ENCODE measurements around the gene TMEM205.
"Not testable (repeated sequence)": the region's sequence is repeated elsewhere in the genome, so short reads cannot be mapped to it uniquely, and the experiment has no call there.

The TMEM205 gene

DNA sequence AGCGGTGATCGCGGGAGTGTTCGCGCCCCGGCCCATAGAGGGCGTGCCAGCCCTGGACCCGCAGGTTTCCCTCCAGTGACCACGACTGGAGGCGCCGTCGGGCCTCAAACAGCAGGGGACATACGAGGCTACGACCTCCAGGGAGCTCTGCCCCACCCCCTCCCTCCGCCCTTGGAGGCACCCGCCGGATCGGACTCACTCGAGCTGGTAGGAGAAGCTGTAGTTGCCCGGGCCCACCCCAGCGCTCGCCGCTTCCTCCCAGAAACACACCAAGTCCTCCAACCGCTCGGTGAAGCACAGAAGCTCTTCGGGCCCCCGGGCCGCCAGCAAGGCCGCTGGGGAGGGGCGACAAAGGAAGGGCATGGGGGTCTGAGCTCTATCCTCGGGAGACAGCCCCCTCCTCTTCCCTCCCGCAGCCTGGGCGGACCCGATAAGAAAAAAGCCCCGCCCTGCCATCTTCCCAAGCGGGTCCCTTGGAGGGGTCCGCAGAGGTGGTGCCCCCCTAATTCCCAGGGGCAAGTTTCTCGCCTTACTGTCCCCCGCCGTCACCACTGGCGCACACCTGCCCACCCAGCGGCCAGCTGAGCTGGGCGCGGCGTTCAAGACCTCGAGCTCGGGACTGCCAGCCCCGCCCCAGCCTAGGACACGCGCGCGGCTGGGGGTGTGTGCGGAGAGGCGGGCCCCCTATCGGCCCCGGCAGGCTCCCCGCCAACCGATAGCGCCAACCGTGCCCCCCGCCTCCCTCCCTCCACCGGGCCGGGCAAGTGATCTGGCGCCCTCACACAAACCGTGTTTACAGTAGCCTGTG is 37.0 kb upstream of the TMEM205 start:
- Histone ChIP-seq H3K9me3 (ENCODE audit: low read length) (no peaks in the 10 kb centered on the region), H3K36me3 (ENCODE audit: insufficient read depth, low read length) (peaks cover 6% of the 10 kb centered on the region; the same call in 1 of the 2 replicates), H3K9ac (ENCODE audit: low read length) (peak overlapping the region; percentile 26; the same call in 1 of the 2 replicates), H3K27me3 (ENCODE audit: insufficient read depth, low read length) (no peaks in the 10 kb centered on the region), H3K79me2 (ENCODE audit: insufficient read depth, low read length) (no peaks in the 10 kb centered on the region), H4K20me1 (ENCODE audit: insufficient read depth, low read length) (no peaks in the 10 kb centered on the region), H3K4me2 (ENCODE audit: low read length) (peak overlapping the region; percentile 61), H2AFZ (ENCODE audit: low read length) (no peak overlapping the region), H3K27ac (ENCODE audit: low read depth, low read length, poor library complexity, severe bottlenecking) (no peak overlapping the region), H3K9me2 (ENCODE audit: low read depth, low read length) (no peaks in the 10 kb centered on the region), H3F3A (ENCODE audit: insufficient read depth, low read length) (no peaks in the 10 kb centered on the region), H3K4me3 (ENCODE audit: low read depth, low read length, poor library complexity, severe bottlenecking) (peak overlapping the region; percentile 51), H3K4me1 (ENCODE audit: insufficient read depth, low read length, severe bottlenecking) (peaks cover 40% of the 10 kb centered on the region)
- TF ChIP-seq EZH2 (IDR thresholded peaks at IDR 0.05; ENCODE audit: borderline replicate concordance, low read length), result no peak
- TF ChIP-seq, protein P1, sequence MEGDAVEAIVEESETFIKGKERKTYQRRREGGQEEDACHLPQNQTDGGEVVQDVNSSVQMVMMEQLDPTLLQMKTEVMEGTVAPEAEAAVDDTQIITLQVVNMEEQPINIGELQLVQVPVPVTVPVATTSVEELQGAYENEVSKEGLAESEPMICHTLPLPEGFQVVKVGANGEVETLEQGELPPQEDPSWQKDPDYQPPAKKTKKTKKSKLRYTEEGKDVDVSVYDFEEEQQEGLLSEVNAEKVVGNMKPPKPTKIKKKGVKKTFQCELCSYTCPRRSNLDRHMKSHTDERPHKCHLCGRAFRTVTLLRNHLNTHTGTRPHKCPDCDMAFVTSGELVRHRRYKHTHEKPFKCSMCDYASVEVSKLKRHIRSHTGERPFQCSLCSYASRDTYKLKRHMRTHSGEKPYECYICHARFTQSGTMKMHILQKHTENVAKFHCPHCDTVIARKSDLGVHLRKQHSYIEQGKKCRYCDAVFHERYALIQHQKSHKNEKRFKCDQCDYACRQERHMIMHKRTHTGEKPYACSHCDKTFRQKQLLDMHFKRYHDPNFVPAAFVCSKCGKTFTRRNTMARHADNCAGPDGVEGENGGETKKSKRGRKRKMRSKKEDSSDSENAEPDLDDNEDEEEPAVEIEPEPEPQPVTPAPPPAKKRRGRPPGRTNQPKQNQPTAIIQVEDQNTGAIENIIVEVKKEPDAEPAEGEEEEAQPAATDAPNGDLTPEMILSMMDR (IDR thresholded peaks at IDR 0.05; ENCODE audit: low read length), result peak; percentile 86

DNA sequence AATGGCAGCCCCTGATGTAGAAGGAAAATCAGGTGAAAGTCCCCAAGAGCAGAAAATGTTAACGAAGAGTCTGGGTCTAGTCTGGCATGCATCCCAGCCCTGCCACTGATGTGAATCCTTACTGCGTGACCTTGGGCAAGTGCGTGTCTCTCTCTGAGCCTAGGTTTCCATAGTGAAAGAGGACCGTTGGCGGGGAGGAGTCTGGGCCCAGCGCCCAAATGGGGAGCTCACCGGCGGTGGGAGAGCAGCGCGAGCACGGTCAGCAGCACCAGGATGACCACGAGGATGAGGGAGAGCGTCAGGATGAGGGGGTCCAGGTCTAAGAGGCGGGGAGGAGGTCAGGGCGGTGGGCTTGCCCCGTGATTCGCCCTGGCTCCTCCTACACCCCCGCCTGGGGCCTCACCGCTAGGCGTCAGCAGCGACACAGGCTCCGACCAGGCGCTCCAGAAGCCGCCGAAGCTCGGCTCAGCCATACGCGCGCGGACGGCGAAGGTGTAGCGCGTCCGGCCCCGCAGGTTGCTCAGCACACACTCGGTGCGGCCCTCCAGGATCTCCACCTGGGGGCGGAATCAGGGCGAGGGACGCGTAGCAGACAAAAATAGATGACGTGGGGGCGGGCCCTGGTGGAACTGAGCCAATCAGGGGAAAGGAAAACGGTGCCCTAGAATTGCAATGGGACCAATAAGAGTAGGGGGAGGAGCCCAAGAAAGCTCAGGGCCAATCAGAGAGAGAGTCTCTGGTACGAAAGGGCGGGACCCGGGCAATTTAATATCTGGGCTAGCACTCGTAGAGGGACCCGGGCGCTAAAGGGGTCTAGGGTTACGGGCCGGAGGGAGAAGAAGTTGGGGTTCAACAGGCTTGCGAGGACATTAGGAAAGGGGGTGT is 34.8 kb upstream of the TMEM205 start:
- TF ChIP-seq EZH2 (IDR thresholded peaks at IDR 0.05; ENCODE audit: borderline replicate concordance, low read length), result no peak
- TF ChIP-seq, protein P1 (IDR thresholded peaks at IDR 0.05; ENCODE audit: low read length), result peak; percentile 86
- no peaks in the 10 kb centered on the region for H3K9me3 ChIP-seq (ENCODE audit: low read length)
- H3F3A ChIP-seq (ENCODE audit: insufficient read depth, low read length), result no peaks in the 10 kb centered on the region
- no peaks in the 10 kb centered on the region for H4K20me1 ChIP-seq (ENCODE audit: insufficient read depth, low read length)
- H3K4me2 ChIP-seq (ENCODE audit: low read length), result peak overlapping the region; percentile 99
- H3K9me2 ChIP-seq (ENCODE audit: low read depth, low read length), result no peaks in the 10 kb centered on the region
- H3K27ac ChIP-seq (ENCODE audit: low read depth, low read length, poor library complexity, severe bottlenecking), result peak overlapping the region; percentile 95
- peaks cover 45% of the 10 kb centered on the region for H3K4me1 ChIP-seq (ENCODE audit: insufficient read depth, low read length, severe bottlenecking)
- H3K9ac ChIP-seq (ENCODE audit: low read length), result peak overlapping the region; percentile 92
- no peaks in the 10 kb centered on the region for H3K27me3 ChIP-seq (ENCODE audit: insufficient read depth, low read length)
- peak overlapping the region; percentile 77 for H3K4me3 ChIP-seq (ENCODE audit: low read depth, low read length, poor library complexity, severe bottlenecking)
- H3K79me2 ChIP-seq (ENCODE audit: insufficient read depth, low read length), result no peaks in the 10 kb centered on the region
- H3K36me3 ChIP-seq (ENCODE audit: insufficient read depth, low read length), result peaks cover 10% of the 10 kb centered on the region; the same call in 1 of the 2 replicates
- no peak overlapping the region for H2AFZ ChIP-seq (ENCODE audit: low read length)

- H2AFZ ChIP-seq (ENCODE audit: low read length), result no peak overlapping the region
- H3K79me2 ChIP-seq (ENCODE audit: insufficient read depth, low read length), result no peaks in the 10 kb centered on the region
- H3K9me2 ChIP-seq (ENCODE audit: low read depth, low read length), result no peaks in the 10 kb centered on the region
- no peaks in the 10 kb centered on the region for H3K9me3 ChIP-seq (ENCODE audit: low read length)
- H3K27me3 ChIP-seq (ENCODE audit: insufficient read depth, low read length), result no peaks in the 10 kb centered on the region
- no peaks in the 10 kb centered on the region for H4K20me1 ChIP-seq (ENCODE audit: insufficient read depth, low read length)
- TF ChIP-seq, protein P1 (IDR thresholded peaks at IDR 0.05; ENCODE audit: low read length), result no peak
- no peak for TF ChIP-seq EZH2 (IDR thresholded peaks at IDR 0.05; ENCODE audit: borderline replicate concordance, low read length)
- H3K4me2 ChIP-seq (ENCODE audit: low read length), result peak overlapping the region; percentile 89
- H3K9ac ChIP-seq (ENCODE audit: low read length), result peak overlapping the region; percentile 87
- peak overlapping the region; percentile 77 for H3K4me3 ChIP-seq (ENCODE audit: low read depth, low read length, poor library complexity, severe bottlenecking)
- no peaks in the 10 kb centered on the region for H3F3A ChIP-seq (ENCODE audit: insufficient read depth, low read length)
- peak overlapping the region; percentile 95 for H3K27ac ChIP-seq (ENCODE audit: low read depth, low read length, poor library complexity, severe bottlenecking)
- H3K4me1 ChIP-seq (ENCODE audit: insufficient read depth, low read length, severe bottlenecking), result peaks cover 49% of the 10 kb centered on the region
- H3K36me3 ChIP-seq (ENCODE audit: insufficient read depth, low read length), result peaks cover 14% of the 10 kb centered on the region; the same call in 1 of the 2 replicates
Measured at GRCh38 chr19:11379857-11380350, 33.8 kb upstream of the TMEM205 start.

DNA sequence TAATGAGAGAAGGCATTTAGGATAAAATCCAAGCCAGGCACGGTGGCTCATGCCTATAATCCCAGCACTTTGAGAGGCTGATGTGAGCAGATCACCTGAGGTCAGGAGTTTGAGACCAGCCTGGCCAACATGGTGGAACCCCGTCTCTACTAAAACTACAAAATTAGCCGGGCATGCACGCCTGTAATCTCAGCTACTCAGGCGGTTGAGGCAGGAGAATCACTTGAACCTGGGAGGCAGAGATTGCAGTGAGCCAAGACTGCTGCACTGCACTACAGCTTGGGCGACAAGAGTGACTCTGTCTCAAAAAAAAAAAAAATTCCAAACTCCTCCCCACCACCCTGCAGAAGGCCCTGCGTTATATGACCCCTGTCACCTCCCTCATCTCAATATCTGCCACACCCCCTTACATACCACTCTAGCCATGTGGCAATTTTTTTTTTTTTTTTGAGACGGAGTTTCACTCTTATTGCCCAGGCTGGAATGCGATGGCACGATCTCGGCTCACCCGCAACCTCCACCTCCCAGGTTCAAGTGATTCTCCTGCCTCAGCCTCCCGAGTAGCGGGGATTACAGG is 33.3 kb upstream of the TMEM205 start:
- H3K4me3 ChIP-seq (ENCODE audit: low read depth, low read length, poor library complexity, severe bottlenecking); H3K27me3 ChIP-seq (ENCODE audit: insufficient read depth, low read length); H3F3A ChIP-seq (ENCODE audit: insufficient read depth, low read length); H3K9me2 ChIP-seq (ENCODE audit: low read depth, low read length); H3K27ac ChIP-seq (ENCODE audit: low read depth, low read length, poor library complexity, severe bottlenecking); H3K9ac ChIP-seq (ENCODE audit: low read length); H3K9me3 ChIP-seq (ENCODE audit: low read length); H4K20me1 ChIP-seq (ENCODE audit: insufficient read depth, low read length); H2AFZ ChIP-seq (ENCODE audit: low read length); H3K79me2 ChIP-seq (ENCODE audit: insufficient read depth, low read length): not testable (repeated sequence)
- peak overlapping the region; percentile 89 for H3K4me2 ChIP-seq (ENCODE audit: low read length)
- peaks cover 49% of the 10 kb centered on the region for H3K4me1 ChIP-seq (ENCODE audit: insufficient read depth, low read length, severe bottlenecking)
- H3K36me3 ChIP-seq (ENCODE audit: insufficient read depth, low read length), result peaks cover 14% of the 10 kb centered on the region; the same call in 1 of the 2 replicates
